ENCODE measurements around the gene PTGES. TPM values are rescaled to one million over a fixed set of nuclear protein-coding genes. Genes with fewer than 3 reads are reported as not detected.
A peak's percentile ranks its signal among the peaks of the same experiment; 100 is the strongest.
"Not testable (repeated sequence)": the region's sequence is repeated elsewhere in the genome, so short reads cannot be mapped to it uniquely, and the experiment has no call there.

PTGES gene
- total and polyA plus RNA-seq, 5 donors from 2014 or later, result 0.17 TPM; not detected in 4

DNA sequence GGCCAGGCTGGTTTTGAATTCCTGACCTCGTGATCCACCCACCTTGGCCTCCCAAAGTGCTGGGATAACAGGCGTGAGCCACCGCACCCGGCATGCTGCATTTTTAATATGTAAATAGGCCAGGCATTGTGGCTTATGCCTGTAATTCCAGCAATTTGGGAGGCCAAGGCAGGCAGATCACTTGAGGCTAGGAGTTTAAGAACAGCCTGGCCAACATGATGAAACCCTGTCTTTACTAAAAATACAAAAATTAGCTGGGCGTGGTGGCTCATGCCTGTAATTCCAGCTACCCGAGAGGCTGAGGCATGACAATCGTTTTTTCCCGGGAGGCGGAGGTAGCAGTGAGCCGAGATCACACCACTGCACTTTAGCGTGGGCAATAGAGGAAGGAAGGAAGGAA lies 32.1 kb upstream of the PTGES start:
- H3K36me3 Mint-ChIP-seq; H3K4me1 Mint-ChIP-seq; H3K27ac Mint-ChIP-seq; H3K4me3 ChIP-seq (ENCODE audit: low read depth, low read length); H3K27me3 ChIP-seq (ENCODE audit: control insufficient read depth, insufficient read depth, low read length); ATAC-seq (ENCODE audit: low read depth in 2 of 2); H3K4me1 ChIP-seq (ENCODE audit: control insufficient read depth, insufficient read depth, low read length, poor library complexity, severe bottlenecking); H3K27ac ChIP-seq (ENCODE audit: insufficient read depth, low read length, poor library complexity, severe bottlenecking); H3K36me3 ChIP-seq (ENCODE audit: control insufficient read depth, insufficient read depth, low read length); H3K9me3 Mint-ChIP-seq; H3K9me3 ChIP-seq (ENCODE audit: control insufficient read depth in 2 of 2, low read length in 2 of 2); H3K4me3 Mint-ChIP-seq; DNase-seq: not testable (repeated sequence)
- H3K27me3 Mint-ChIP-seq, result peaks cover 20% of the 10 kb centered on the region

DNA sequence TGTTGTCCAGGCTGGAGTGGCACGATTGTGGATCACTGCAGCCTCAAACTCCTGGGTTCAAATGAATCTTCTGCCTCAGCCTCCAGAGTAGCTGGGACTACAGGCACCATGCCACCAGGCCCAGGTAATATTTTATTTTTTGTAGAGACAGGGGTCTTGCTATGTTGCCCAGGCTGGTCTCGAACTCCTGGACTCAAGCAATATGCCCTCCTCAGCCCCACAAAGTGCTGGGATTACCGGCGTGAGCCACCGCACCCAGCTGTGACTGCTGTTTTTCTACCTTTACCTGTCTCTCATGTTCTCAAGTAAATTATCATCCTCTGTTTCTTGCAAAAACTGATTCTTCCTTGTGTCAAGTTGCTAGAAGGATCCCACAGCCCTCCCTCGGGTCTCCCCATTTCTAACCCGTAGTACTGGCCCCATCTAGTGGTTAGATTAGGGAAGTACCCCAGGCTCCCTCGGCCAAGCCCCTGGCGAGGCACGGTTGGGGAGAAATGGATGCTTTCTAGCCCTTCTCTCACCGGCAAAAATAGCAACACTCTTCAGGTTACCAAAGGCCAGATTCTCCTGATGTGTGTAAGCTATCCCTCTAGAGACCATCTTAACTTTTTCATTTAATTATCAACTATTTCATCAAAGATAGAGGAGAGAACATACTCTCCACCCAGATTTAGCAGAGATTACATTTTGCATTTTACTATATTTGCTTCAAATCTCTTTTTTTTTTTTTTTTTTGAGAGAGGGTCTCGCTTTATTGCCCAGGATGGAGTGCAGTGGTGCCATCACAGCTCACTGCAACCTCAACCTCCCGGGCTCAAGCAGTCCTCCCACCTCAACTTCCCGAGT lies 30.9 kb upstream of the PTGES start:
- Mint-ChIP-seq H3K4me1 (peaks cover 3 to 6% (median 5%) of the 10 kb centered on the region in 4 donors), H3K4me3 (no peak overlapping the region), H3K27ac (no peak overlapping the region), H3K9me3 (no peaks in the 10 kb centered on the region), H3K36me3 (no peaks in the 10 kb centered on the region), H3K27me3 (peaks cover 25% of the 10 kb centered on the region)
- Histone ChIP-seq H3K36me3 (ENCODE audit: control insufficient read depth, insufficient read depth, low read length) (no peaks in the 10 kb centered on the region), H3K27ac (ENCODE audit: insufficient read depth, low read length, poor library complexity, severe bottlenecking) (no peak overlapping the region), H3K4me1 (ENCODE audit: control insufficient read depth, insufficient read depth, low read length, poor library complexity, severe bottlenecking) (no peaks in the 10 kb centered on the region), H3K4me3 (ENCODE audit: low read depth, low read length) (no peak overlapping the region), H3K27me3 (ENCODE audit: control insufficient read depth, insufficient read depth, low read length) (no peaks in the 10 kb centered on the region), H3K9me3 (ENCODE audit: control insufficient read depth in 2 of 2, low read length in 2 of 2) (no peaks in the 10 kb centered on the region)
- peak; percentile 56 to 77 (median 76) for DNase-seq
- ATAC-seq (ENCODE audit: low read depth in 2 of 2), result peak; percentile 85 to 93

DNA sequence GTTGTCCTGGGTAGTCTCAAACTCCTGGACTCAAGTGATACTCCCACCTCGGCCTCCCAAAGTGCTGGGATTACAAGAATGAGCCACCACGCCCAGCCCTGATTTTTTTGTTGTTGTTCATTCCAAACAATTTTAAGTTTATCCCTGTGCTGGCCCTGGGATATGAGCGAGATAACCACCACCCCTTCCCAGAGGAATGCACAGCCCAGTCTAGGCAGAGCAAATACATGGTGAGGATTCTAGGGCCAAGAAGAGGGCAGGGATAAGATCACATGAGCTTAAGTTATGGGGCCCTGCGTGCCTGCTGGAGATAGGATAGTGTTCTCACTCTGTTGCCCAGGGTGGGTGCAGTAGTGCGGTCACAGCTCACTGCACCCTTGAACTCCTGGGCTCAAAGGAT lies 29.1 kb upstream of the PTGES start:
- Histone ChIP-seq H3K4me3 (ENCODE audit: low read depth, low read length) (no peak overlapping the region), H3K27ac (ENCODE audit: insufficient read depth, low read length, poor library complexity, severe bottlenecking) (no peak overlapping the region), H3K36me3 (ENCODE audit: control insufficient read depth, insufficient read depth, low read length) (no peaks in the 10 kb centered on the region), H3K4me1 (ENCODE audit: control insufficient read depth, insufficient read depth, low read length, poor library complexity, severe bottlenecking) (peaks cover 3% of the 10 kb centered on the region), H3K27me3 (ENCODE audit: control insufficient read depth, insufficient read depth, low read length) (no peaks in the 10 kb centered on the region), H3K9me3 (ENCODE audit: control insufficient read depth in 2 of 2, low read length in 2 of 2) (no peaks in the 10 kb centered on the region)
- DNase-seq, result no peak
- no peaks in the 10 kb centered on the region for H3K9me3 Mint-ChIP-seq
- peaks cover 32% of the 10 kb centered on the region for H3K27me3 Mint-ChIP-seq
- H3K4me3 Mint-ChIP-seq, result no peak overlapping the region
- H3K4me1 Mint-ChIP-seq, result peaks cover 5 to 8% (median 7%) of the 10 kb centered on the region in 4 donors
- no peak overlapping the region for H3K27ac Mint-ChIP-seq
- H3K36me3 Mint-ChIP-seq, result no peaks in the 10 kb centered on the region
- ATAC-seq (ENCODE audit: low read depth in 2 of 2), result no peak

DNA sequence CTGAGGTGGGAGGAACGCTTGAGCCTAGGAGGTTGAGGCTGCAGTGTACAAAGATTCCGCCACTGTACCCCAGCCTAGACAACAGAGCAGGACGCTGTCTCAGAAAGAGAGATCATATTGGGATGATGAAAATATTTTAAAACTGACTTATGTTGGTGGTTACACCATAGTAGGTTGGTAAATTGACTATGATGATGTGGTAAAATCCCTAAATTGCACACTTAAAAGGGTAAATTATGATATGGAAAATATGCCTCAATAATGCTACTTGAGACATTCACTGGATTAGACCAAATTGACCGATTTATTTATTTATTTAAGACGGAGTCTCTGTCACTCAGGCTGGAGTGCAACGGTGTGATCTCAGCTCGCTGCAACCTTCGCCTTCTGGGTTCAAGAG lies 28.3 kb upstream of the PTGES start:
- no peaks in the 10 kb centered on the region for H3K9me3 Mint-ChIP-seq
- no peak overlapping the region for H3K4me3 ChIP-seq (ENCODE audit: low read depth, low read length)
- H3K36me3 Mint-ChIP-seq, result no peaks in the 10 kb centered on the region
- H3K4me3 Mint-ChIP-seq, result no peak overlapping the region
- peaks cover 3% of the 10 kb centered on the region for H3K4me1 ChIP-seq (ENCODE audit: control insufficient read depth, insufficient read depth, low read length, poor library complexity, severe bottlenecking)
- H3K36me3 ChIP-seq (ENCODE audit: control insufficient read depth, insufficient read depth, low read length), result no peaks in the 10 kb centered on the region
- no peak overlapping the region for H3K27ac Mint-ChIP-seq
- no peaks in the 10 kb centered on the region for H3K9me3 ChIP-seq (ENCODE audit: control insufficient read depth in 2 of 2, low read length in 2 of 2)
- H3K27me3 ChIP-seq (ENCODE audit: control insufficient read depth, insufficient read depth, low read length), result no peaks in the 10 kb centered on the region
- H3K27me3 Mint-ChIP-seq, result peaks cover 29% of the 10 kb centered on the region
- no peak for DNase-seq
- ATAC-seq (ENCODE audit: low read depth in 2 of 2), result no peak
- H3K4me1 Mint-ChIP-seq, result peaks cover 5 to 8% (median 7%) of the 10 kb centered on the region in 4 donors
- no peak overlapping the region for H3K27ac ChIP-seq (ENCODE audit: insufficient read depth, low read length, poor library complexity, severe bottlenecking)

DNA sequence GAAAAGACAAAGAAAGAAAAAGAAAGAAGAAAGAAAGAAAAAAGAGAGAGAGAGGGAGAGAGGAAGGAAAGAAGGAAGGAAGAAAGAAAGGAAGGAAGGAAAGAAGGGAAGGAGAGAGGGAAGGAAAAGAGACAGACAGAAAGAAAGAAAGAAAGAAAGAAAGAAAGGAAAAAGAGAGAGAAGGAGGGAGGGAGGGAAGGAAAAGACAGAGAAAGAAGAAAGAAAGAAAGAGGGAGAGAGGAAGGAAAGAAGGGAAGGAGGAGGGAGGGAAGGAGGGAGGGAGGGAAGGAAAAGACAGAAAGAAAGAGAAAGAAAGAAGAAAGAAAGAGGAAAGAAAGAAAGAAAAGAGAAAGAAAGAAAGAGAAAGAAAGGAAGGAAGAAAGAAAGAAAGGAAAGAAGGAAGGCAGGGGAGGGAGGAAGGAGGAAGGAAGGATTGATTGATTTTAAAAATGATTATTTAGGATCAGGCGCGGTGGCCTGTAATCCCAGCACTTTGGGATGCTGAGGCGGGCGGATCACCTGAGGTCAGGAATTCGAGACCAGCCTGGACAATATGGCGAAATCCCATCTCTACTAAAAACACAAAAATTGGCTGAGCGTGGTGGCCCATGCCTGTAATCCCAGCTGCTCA lies 26.8 kb upstream of the PTGES start:
- DNase-seq, result no peak
- Mint-ChIP-seq H3K36me3 (no peaks in the 10 kb centered on the region), H3K4me3 (no peak overlapping the region), H3K27me3 (peaks cover 23% of the 10 kb centered on the region), H3K4me1 (peaks cover 5 to 8% (median 7%) of the 10 kb centered on the region in 4 donors), H3K9me3 (no peaks in the 10 kb centered on the region), H3K27ac (no peak overlapping the region)
- Histone ChIP-seq H3K4me3 (ENCODE audit: low read depth, low read length) (no peak overlapping the region), H3K27me3 (ENCODE audit: control insufficient read depth, insufficient read depth, low read length) (no peaks in the 10 kb centered on the region), H3K36me3 (ENCODE audit: control insufficient read depth, insufficient read depth, low read length) (no peaks in the 10 kb centered on the region), H3K4me1 (ENCODE audit: control insufficient read depth, insufficient read depth, low read length, poor library complexity, severe bottlenecking) (peaks cover 3% of the 10 kb centered on the region), H3K9me3 (ENCODE audit: control insufficient read depth in 2 of 2, low read length in 2 of 2) (no peaks in the 10 kb centered on the region), H3K27ac (ENCODE audit: insufficient read depth, low read length, poor library complexity, severe bottlenecking) (no peak overlapping the region)
- ATAC-seq (ENCODE audit: low read depth in 2 of 2), result no peak

DNA sequence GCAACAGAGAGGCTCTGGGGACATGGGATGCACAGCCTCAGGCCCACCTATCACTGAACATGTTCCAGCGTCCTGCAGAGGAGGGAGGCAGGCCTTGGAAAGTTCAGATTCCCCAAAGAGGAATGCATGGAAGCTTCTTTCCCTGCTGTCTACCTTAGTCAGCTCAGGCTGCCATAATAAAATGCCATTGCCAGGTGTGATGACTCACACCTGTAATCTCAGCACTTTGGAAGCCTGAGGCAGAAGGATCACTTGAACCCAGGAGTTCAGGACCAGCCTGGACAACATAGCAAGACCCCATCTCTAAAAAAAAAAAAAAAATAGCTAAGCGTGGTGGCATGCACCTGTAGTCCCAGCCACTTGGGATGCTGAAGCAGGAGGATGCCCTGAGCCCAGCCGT lies 25.6 kb upstream of the PTGES start:
- peaks cover 3% of the 10 kb centered on the region for H3K4me1 ChIP-seq (ENCODE audit: control insufficient read depth, insufficient read depth, low read length, poor library complexity, severe bottlenecking)
- no peak for DNase-seq
- peaks cover 0 to 5% (median 2%) of the 10 kb centered on the region in 4 donors for H3K4me1 Mint-ChIP-seq
- no peak overlapping the region for H3K27ac Mint-ChIP-seq
- H3K27me3 ChIP-seq (ENCODE audit: control insufficient read depth, insufficient read depth, low read length), result no peaks in the 10 kb centered on the region
- H3K27ac ChIP-seq (ENCODE audit: insufficient read depth, low read length, poor library complexity, severe bottlenecking), result no peak overlapping the region
- no peak overlapping the region for H3K4me3 ChIP-seq (ENCODE audit: low read depth, low read length)
- no peak overlapping the region for H3K4me3 Mint-ChIP-seq
- no peaks in the 10 kb centered on the region for H3K9me3 ChIP-seq (ENCODE audit: control insufficient read depth in 2 of 2, low read length in 2 of 2)
- H3K27me3 Mint-ChIP-seq, result peaks cover 24% of the 10 kb centered on the region
- no peaks in the 10 kb centered on the region for H3K36me3 Mint-ChIP-seq
- no peaks in the 10 kb centered on the region for H3K36me3 ChIP-seq (ENCODE audit: control insufficient read depth, insufficient read depth, low read length)
- no peaks in the 10 kb centered on the region for H3K9me3 Mint-ChIP-seq
- no peak for ATAC-seq (ENCODE audit: low read depth in 2 of 2)

DNA sequence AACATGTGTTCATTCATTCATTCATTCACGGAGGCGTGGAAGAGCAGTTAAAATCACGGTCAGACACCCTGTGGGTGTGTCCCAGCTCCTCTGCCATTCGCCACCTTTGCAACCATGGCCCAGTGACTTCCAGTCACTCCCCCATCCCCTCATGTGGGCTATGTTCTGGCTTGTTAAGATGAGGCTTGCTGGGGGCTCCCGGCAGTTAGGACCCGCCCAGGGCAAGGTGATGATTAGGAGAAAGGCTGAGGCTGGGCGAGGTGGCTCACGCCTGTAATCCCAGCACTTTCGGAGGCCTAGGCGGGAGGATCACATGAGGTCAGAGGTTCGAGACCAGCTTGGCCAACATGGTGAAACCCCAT lies 24.9 kb upstream of the PTGES start:
- Mint-ChIP-seq H3K27me3 (peaks cover 24% of the 10 kb centered on the region), H3K4me1 (peaks cover 0 to 5% (median 2%) of the 10 kb centered on the region in 4 donors), H3K4me3 (no peak overlapping the region), H3K36me3 (no peaks in the 10 kb centered on the region), H3K27ac (peak overlapping the region in 1 of 3 donors; percentile 0), H3K9me3 (no peaks in the 10 kb centered on the region)
- ATAC-seq (ENCODE audit: low read depth in 2 of 2) (no peak), DNase-seq (no peak)
- Histone ChIP-seq H3K36me3 (ENCODE audit: control insufficient read depth, insufficient read depth, low read length) (no peaks in the 10 kb centered on the region), H3K27ac (ENCODE audit: insufficient read depth, low read length, poor library complexity, severe bottlenecking) (no peak overlapping the region), H3K4me1 (ENCODE audit: control insufficient read depth, insufficient read depth, low read length, poor library complexity, severe bottlenecking) (peaks cover 3% of the 10 kb centered on the region), H3K27me3 (ENCODE audit: control insufficient read depth, insufficient read depth, low read length) (no peaks in the 10 kb centered on the region), H3K4me3 (ENCODE audit: low read depth, low read length) (no peak overlapping the region), H3K9me3 (ENCODE audit: control insufficient read depth in 2 of 2, low read length in 2 of 2) (no peaks in the 10 kb centered on the region)
